Bronchial epithelial cell (primary cell): ENCODE results near the gene C2orf49. TPM values are rescaled to one million over a fixed set of nuclear protein-coding genes. Genes with fewer than 3 reads are reported as not detected.

ENCODE experiments used
- DNase-seq: peaks from one replicate; pipeline ENCODE4 v3.0.0-alpha.2; 2010; ENCODE audit warnings: low read depth
- FAIRE-seq: peaks from 2 replicates; lab custom pipeline; 2011; peaks lifted over from hg19 to GRCh38; lab: Jason Lieb, UNC
- H3K27me3 ChIP-seq: 2 replicates; pipeline ENCODE4 v1.5.1; 2011; ENCODE audit warnings: low read length; ENCODE audit not compliant: control insufficient read depth, insufficient read depth
- H3K36me3 ChIP-seq: 2 replicates; pipeline ENCODE4 v1.5.1; 2011; ENCODE audit warnings: low read length; ENCODE audit not compliant: control insufficient read depth, insufficient read depth
- H3K4me3 ChIP-seq: 2 replicates; pipeline ENCODE4 v1.5.1; 2011; ENCODE audit warnings: mild to moderate bottlenecking, low read depth, low read length, control low read depth
- CTCF ChIP-seq: IDR thresholded peaks from 2 replicates; pipeline ENCODE4 v1.5.1; 2011; ENCODE audit warnings: mild to moderate bottlenecking, moderate library complexity, low read length, control low read depth, inconsistent platforms; ENCODE audit not compliant: insufficient read depth, severe bottlenecking
- total RNA-seq: library from RNA; depleted of rRNA; stranded (reverse); fragments of >200 nt; gene quantifications from 2 replicates; pipeline ENCODE4 v1.2.1, GENCODE V29; 2014

Gene C2orf49
- total RNA-seq, 1 donor from 2014 or later, result 28.2 TPM

GRCh38 chr2:105391763-105392662 is 54.7 kb downstream of the C2orf49 start:
- FAIRE-seq (no peak), DNase-seq (no peak)
- Histone ChIP-seq H3K36me3 (peaks cover 17% of the 10 kb centered on the region), H3K27me3 (no peaks in the 10 kb centered on the region), H3K4me3 (no peak overlapping the region)
- TF ChIP-seq CTCF, result no peak

GRCh38 chr2:105393373-105394055 is 56.2 kb downstream of the C2orf49 start:
- FAIRE-seq, result no peak

GRCh38 chr2:105394951-105395611 is 57.7 kb downstream of the C2orf49 start:
- no peak for TF ChIP-seq CTCF
- DNase-seq (no peak), FAIRE-seq (no peak)
- Histone ChIP-seq H3K27me3 (no peaks in the 10 kb centered on the region), H3K4me3 (no peak overlapping the region), H3K36me3 (peaks cover 14% of the 10 kb centered on the region)

More at GRCh38 chr2:105393373-105394055, 56.2 kb downstream of the C2orf49 start:
- H3K4me3 ChIP-seq, result no peak overlapping the region
- peaks cover 17% of the 10 kb centered on the region for H3K36me3 ChIP-seq
- TF ChIP-seq CTCF, result no peak
- H3K27me3 ChIP-seq, result no peaks in the 10 kb centered on the region
- DNase-seq, result no peak

- no peaks in the 10 kb centered on the region for H3K27me3 ChIP-seq
- TF ChIP-seq CTCF, result no peak
- H3K4me3 ChIP-seq, result no peak overlapping the region
- H3K36me3 ChIP-seq, result peaks cover 12% of the 10 kb centered on the region
- DNase-seq, result no peak
- FAIRE-seq, result no peak
These were observed 58.4 kb downstream of the C2orf49 start for GRCh38 chr2:105395691-105396090.

- DNase-seq, result peak; percentile 99
- Histone ChIP-seq H3K27me3 (no peaks in the 10 kb centered on the region), H3K36me3 (peaks cover 12% of the 10 kb centered on the region), H3K4me3 (no peak overlapping the region)
- no peak for TF ChIP-seq CTCF
- no peak for FAIRE-seq
These were observed 59.1 kb downstream of the C2orf49 start for GRCh38 chr2:105396254-105397024.
